ENCODE results near the gene POLD1.
"Not testable (repeated sequence)": the region's sequence is repeated elsewhere in the genome, so short reads cannot be mapped to it uniquely, and the experiment has no call there.

The POLD1 gene

DNA sequence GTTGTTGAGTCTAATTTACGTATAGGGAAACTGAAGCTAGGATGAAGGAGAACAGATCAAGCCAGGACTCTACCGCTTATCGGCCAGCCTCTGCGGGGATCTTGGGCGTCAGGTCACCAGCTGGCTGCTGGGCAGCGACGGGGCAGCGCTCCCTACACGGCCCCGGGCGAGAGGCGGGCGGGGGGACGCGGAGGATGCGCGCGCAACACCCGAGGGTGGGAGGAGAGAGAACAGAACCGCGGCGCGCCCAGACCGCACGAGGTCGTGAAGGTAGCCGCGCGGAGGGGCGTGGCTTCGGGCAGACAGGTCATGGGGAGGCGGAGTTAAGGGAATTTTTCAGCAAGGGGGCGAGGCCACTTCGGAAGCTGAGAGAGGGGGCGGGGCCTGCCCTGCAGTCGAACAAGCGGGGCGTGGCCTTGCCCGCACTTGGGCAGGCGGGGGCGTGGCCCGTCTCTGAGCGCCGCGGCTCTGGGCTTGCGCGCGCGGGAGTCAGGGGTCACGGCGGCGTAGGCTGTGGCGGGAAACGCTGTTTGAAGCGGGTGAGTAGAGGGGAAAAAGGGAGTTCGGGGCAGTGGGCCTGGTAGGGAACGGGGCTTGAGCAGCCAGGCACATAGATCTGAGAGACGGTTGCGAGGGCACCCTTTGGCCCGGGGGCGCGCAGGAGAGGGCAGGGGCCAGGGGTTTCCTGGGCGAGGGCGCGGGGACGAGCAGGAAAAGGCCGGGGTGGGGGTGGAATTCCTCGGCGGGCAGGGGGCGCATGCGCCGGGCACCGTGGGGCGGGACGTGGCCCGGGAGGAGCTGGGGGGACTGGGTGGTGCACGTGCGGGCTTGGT lies at the start of gene POLD1:
Gene POLD1 (plus strand): TSS at position 496 of the 833 bp plus-strand sequence. CDS start 14,505 bp downstream, outside the sequence.
- peak; percentile 93 to 99 (median 97) for DNase-seq

DNA sequence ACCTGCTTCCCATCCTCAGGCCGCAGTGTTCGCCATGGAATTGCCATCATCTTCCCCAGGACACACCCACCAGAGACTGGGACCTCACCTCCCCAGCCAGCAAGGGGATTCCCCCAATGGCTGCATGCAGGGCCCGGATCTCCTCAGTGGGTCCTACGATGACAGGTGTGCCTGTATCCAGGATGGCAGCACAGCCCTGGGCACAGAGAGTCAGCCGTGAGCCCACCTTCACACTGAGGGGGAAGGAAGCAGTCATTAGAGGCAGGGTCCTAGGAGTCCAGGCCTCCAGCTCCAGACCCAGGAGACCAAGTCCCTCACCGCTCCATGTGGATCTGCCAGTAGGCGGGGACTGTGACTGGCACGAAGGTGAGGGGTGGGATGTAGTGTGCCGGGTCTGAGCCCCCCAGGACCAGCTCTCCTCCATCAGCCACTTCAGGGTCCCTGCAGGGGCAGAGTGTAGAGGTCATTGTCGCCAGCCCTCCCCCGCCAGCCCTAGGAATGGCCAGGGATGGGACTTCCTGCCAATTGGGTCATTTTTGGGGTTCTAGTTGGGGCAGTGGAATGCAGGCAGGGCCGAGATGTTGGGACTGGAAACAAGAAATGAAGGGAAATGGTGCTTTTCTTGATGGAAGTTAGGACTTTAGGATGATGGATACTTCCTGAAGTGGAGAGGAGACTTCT lies 49.3 kb upstream of the POLD1 start:
- DNase-seq = no peak

DNA sequence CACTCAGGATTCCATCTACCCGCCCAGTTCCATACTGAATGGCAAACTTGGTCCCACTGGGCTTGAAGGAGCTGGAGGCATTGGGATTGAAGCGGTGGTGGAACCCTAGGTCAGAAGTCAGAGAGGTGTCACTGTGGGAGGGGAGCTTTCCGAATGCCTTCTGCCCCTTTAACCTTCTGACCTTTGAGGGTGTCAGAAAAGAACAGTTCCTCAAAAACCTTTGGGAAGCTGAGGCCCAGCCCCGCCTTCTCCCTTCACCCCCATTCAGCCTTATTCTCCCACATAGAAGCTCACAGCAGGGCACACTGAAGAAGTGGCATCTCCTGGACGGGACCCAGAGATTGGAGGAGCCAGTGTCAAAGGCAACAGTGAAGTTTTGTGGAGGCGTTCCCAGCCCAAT lies 47.1 kb upstream of the POLD1 start:
- DNase-seq = not testable (repeated sequence)

DNA sequence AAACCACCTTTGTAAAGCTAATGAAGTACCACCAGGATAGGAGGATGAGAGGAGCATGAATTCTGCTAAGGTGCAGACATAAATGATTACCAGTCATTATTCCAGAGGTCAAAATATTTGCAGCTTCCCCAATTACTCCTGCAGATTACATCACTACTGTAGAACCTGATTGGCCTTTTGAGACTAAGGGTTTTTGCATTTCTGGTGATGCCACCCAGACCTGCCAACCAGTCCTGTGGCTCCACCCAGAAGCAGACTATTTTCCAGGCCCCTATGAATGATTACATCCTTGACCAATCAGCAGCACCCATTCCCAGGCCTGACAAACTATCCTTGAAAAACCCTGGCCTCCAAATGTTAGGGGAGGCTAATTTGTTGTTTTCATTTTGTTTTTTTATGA lies 43.8 kb upstream of the POLD1 start:
- no peak for DNase-seq

DNA sequence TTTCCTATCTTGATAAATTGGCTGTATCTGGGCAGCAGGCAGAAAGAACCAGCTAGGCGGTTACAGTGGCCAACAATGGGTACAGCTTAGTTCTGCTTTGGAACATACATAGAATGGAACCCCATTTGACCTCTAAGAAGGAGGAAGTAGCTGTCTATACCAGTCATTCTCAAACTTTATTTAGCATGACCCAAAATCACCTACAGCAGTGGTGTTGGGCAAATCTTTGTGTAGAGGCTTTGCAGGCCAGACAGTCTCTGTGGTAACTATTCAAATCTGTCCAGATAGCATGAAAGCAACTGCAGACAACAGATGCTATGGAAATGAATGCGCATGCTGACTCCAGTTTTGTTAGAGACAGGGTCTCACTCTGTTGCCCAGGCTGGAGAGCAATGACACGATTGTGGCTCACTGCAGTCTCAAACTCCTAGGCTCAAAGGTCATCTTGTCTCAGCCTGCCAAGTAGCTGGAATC lies 43.0 kb upstream of the POLD1 start:
- no peak for DNase-seq

DNA sequence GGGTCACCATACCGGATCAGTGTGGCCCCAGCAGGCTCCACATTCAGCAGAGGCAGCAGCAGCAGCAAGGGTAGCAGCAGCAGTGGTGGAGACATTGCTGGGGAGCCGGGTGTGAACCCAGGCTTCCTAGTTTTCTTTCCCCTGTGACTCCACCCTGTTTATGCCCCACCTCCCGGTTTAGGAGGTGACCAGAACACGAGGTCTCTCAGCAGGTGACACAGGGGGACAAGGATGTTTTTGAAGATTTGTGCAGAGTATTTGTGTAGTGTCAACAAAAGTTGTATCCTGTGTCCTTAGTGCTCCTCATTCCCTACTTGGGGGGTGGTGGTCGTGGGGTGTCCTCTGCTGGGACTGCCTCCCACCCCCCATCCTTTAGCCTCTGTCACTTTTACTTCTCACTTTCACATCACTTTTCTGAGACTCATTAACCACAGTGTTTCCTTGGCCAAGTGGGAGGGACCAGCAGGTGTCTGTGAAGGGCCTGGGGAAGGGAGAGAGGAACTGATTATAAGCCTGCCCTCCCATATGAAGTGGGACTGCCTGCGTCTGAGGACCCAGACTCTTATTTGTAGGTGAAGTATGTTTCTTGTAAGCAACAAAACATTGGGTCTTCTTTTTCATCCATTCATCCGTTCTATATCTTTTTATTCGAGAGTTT lies 39.4 kb upstream of the POLD1 start:
- no peak for DNase-seq

DNA sequence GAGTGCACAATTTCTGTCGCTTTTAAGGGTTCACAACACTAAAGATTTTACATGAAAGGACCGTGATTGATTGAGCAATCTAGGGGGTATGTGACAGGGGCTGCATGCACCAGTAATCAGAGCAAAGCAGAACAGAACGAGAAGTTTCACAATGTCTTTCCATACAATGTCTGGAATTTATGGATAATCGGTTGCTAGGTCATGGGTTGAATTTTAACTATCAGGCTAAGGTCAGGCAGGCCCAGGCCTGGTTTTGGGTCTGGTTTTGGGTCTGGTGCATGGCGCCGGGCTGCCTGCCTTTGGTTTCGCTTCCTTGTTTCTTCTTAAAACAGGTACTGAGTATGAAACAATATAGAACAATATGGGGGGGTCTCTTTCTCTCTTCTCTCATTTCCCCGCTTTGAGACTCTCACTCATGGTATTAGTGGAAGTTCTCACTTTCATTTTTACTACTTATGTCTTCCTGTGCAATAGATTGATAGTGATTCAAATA lies 37.0 kb upstream of the POLD1 start:
- DNase-seq = not testable (repeated sequence)

DNA sequence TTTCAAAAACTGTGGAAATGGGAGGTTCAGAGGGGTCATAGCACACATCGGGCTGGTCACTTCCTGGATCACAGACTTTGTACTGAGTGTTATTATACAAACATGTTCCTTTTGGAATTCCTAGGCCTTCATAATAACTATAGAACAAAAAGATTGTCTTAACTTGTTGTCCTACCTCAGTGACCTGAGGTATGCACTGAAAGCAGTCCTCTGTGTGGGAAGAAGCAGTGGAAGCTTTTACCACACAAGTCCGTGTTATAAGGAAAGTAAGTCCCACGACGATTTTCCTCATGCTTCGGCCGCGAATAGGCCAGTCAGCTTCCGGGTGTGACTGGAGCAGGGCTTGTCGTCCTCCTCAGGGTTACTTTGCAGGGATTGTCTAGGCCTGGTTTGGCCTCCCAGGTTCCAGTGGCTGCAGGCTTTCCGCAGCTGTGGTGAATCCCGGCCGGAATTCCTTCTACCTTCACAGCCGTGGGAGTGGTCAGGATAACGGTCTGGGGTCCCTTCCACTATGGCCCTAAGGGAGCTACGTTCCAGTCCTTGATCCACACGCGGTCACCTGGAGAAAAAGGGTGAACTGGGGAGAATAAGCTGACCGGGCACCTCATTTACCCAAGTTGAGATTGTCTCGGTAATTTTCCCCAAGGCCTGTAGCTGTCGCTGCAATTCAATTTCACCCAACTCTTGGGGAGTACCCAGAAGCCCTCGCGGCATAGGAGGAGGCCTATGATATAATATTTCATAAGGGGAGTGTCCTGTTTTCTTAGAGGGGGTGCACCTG lies 34.7 kb upstream of the POLD1 start:
- DNase-seq = no peak

DNA sequence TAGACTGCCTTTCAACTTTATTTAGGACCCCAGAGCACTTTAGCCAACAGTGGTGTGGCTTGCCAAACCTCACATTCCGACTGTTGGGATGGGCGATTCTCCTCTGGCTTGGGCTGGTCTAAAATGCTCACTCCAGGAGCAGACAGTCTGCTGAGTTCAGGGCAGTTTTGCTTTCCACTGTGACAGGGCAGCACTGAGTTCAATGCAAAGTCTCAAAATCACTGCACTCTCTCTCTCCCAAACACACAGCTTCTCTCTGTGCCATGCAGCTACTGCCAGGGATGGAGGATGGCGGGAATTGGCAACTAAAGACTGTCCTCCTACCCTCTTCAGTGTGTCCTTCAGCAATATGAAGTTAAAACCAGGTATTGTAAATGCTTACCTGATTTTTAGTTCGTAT lies 31.9 kb upstream of the POLD1 start:
- no peak for DNase-seq

DNA sequence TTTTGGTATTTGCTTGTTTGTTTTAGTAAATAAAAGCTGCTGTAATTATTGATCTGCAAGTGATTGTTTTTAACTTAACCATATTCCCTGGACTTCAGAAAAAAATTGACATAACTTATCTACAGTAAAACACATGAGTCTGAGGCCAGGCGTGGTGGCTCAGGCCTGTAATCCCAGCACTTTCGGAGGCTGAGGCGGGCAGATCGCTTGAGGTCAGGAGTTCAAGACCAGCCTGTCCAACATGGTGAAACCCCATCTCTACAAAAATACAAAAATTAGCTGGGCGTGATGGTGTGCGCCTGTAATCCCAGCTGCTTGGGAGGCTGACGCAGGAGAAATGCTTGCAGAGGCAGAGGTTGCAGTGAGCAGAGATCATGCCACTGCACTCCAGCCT lies 30.7 kb upstream of the POLD1 start:
- DNase-seq = not testable (repeated sequence)

DNA sequence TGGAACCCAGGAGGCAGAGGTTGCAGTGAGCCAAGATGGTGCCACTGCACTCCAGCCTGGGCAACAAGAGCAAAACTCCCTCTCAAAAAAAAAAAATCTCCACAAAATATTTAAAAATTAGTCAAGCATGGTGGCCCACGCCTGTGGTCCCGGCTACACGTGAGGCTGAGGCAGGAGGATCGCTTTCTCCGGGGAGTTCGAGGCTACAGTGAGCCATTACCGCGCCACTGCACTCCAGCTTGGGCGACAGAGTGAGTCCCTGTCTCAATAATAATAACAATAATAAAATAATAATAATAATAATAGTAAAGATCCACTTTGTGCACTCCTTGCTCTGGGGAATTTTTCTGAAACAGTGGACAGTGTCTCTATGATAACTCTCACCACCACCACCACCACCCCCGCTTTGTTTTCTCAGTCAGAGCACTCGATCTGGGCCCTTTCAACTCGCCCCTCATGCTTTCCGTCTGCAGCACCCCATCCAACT lies 27.4 kb upstream of the POLD1 start:
- DNase-seq = no peak

DNA sequence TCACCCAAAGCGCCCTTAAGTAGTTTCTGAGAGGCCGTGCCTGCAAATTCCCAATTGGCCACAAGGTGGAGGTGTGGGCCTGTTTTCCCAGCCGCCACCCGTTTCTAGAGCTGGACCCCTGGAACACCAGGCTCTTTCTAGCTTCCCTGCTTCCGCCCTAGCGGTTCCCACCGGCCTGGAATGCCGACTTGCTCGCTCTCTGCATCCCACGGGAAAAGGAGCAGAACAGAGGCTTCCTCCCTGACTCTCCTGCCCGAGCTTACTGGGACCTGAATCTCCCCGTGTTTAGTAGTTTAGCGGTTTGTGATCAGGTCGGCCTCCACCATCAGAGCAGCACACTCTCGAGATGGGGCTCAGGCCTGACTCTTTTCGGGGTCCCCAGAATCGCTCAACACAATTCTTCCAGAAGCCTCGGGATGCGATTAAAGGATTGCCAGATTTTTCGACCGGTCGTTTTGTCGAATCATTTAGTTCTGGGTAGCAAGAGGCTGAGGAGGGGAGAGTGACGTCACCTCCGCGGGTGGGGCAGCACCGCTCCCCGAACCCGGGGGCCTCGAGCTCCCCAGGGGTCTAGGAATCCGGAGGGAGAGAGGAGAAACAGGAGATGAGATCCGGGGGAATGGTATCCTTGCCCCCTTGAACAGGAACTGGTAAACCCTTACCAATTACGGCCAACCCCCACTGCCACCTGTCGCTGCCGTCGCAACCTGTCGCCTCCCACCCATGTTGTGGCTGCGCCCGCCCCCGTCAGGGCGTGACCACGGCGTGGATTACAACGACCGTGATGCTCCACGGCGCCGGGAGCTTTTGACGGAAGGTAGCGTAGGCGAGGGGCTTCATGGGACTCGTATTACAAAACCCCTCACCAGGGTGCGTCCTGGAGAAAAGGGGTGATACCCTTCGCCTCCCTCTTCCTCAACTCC lies 26.7 kb upstream of the POLD1 start:
- DNase-seq = peak; percentile 56 to 85 (median 68)

DNA sequence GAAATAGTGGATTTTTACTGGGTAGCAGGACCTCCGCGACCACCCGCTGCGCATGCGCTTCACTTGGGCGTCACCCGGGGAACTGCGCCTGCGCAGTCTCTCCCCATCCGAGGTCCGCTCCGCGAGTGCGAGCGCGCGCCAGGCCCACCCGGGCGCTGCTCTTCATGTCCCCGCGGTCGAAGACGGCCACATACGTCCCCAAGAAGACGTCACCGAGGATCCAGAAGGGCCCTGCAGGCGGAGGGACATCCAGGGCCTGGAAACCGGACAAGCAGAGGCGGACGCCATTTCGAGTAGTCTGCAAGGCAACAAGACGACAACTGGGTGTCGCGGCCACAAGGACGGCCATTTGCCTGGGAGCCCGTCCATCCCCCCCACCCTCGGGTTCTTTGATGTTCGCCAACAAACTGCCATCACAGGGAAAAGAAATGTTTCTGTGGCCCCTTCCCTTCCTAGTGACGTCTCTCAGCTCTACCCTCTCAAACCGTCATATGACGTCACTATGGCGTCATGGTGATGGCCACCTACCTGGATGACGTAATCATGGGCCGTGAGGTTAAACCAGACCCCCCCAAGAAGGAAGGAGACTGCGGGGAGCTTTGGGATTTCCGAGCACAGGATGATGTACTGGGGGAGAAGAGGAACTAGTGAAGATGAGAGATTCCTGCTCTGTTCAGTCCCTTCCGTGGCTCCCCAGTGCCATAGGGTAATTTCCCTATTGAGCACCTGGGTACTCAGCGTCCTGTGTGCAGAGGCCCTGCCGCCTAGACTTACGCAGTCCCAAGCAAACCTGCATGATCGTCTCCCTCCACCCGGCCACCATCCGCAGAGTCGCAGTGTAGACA lies 25.4 kb upstream of the POLD1 start:
- DNase-seq = peak; percentile 41 to 73 (median 54)

DNA sequence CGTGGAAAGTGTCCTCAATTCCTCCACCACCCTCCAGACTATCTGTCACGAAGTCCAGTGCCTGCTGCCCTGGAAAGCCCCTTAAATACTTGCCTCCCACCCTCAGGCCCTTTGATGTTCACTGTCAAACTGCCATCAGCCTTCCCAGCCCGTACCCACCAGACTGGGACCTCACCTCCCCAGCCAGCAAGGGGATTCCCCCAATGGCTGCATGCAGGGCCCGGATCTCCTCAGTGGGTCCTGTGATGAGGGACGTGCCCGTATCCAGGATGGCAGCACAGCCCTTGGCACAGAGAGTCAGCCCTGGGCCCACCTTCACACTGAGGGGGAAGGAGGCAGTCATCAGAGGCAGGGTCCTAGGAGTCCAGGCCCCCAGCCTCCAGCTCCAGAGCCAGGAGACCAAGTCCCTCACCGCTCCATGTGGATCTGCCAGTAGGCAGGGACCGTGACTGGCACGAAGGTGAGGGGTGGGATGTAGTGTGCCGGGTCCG lies 24.8 kb upstream of the POLD1 start:
- DNase-seq = no peak

DNA sequence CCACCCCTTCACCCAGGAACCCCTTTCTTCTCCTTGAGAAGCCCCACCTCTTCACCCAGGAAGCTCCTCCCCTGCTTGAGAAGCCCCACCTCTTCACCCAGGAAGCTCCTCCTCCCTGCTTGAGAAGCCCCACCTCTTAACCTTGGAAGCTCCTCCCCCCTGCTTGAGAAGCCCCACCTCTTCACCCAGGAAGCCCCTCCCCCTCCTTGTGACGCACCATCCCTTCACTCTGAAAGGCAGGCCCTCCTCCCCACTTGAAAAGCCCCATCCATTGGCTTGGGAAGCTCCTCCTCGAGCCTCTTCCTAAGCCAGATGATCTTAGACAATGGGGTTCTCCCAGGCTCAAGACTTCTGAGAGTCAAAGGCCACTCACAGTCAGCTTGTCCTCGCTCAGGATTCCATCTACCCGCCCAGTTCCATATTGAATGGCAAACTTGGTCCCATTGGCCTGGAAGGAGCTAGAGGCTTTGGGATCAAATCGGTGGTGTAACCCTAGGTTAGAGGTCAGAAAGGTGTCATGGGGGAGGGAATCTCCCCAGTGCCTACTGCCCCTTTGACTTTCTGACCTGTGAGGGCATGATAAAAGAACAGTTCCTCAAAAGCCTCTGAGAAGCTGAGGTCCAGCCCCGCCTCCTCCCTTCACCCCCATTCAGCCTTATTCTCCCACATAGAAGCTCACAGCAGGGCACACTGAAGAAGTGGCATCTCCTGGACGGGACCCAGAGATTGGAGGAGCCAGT lies 22.7 kb upstream of the POLD1 start:
- no peak for DNase-seq

DNA sequence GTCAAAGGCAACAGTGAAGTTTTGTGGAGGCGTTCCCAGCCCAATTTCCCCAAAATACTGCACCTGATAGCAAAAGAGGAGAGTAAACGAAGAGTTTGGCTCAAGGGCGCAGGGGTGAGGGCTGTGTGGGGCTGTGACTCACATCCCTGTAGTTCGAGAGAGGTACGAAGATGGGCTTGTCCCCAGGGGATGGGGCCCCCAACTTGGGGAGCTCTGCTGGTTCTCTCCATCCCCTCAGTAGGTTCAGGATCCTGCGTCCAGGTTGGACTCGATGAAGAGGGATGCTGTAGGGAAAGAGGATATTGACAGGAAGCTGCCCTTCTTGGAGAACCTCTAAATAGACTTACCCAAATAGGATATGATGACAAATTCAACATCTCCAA lies 22.1 kb upstream of the POLD1 start:
- DNase-seq = no peak

DNA sequence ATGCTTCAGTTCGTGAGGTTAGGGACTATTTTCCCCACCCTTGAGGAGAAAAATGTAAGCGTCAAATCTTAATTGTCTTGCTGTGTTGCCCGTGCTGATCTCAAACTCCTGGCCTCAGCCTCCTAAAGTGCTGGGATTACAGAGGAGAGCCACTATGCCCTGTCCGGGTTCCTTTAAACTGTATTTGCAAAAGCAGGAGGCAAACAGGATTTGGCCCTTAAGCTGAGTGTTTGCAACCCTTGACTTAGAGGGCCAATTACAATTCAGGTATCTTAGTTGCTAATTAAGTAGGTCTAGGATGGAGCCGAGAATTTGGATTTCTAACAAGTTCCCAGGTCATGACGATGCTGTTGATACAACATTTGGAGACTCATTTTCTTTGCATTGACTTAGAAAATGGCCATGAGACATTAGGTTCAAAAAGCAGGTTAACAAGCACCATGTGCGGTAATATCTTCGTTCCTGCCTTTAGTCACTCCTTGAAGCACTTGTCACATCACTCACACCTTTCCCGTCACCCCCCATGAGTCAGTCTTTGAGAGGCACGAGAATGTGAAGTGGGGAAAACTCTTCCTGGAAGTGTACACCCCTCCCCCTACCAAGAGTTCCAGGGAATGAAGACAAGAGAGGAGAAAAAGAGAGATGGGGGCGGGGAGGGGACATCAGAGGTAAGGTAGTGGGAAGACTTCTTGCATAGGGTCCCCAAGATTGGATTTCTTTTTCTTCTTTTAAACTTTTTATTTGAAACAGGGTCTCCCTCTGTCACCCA lies 21.3 kb upstream of the POLD1 start:
- no peak for DNase-seq

DNA sequence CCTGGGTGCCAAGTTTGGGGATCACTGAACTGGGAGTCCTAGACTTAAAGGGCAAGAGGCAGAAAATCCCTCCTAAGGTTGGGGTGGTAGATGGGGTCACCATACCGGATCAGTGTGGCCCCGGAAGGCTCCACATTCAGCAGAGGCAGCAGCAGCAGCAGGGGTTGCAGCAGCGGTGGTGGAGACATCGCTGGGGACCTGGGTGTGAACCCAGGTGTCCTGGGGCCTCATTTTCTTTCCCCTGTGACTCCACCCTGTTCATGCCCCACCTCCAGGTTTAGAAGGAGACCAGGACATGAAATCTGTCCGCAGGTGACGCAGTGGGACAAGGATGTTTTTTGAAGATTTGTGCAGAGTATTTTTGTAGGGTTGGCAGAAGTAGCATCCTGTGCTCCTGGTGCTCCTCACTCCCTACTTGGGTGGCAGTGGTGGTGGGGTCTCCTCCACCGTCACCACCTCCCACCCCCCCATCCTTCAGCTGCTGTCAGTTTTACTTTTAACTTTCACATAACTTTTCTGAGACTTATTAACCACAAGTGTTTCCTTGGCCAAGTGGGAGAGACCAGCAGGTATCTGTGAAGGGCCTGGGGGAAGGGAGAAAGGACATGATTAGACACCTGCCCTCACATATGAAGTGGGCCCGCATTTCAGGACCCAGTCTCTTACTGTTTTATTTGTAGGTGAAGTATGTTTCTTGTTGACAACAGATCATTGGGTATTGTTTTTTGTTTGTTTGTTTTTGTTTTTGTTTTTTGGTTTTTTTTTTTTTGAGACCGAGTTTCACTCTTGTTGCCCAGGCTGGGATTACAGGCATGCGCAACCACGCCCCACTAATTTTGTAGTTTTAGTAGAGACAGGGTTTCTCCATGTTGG lies 18.5 kb upstream of the POLD1 start, which contains the start of gene NAPSA:
Gene NAPSA (minus strand): TSS at position 206 of the 873 bp plus-strand sequence. CDS start 18 bp downstream, at position 188.
- no peak for DNase-seq

All from activated naive CD4-positive, alpha-beta T cell (primary cell).